GM19372 (cell line): ENCODE results near the gene OR3A3.
"Not testable (repeated sequence)": the region's sequence is repeated elsewhere in the genome, so short reads cannot be mapped to it uniquely, and the experiment has no call there.

Experiments used
- ATAC-seq: cut with Tn5 transposase; IDR thresholded peaks from one replicate; pipeline ENCODE4 v1.9.1; 2021; ENCODE audit warnings: mild to moderate bottlenecking, low read depth, moderate library complexity; ENCODE audit not compliant: unreplicated experiment

Gene OR3A3

GRCh38 chr17:3411070-3411469 lies at the start of gene OR3A3:
Gene OR3A3 (plus strand): TSS chr17:3411370.
- ATAC-seq, result no peak

DNA sequence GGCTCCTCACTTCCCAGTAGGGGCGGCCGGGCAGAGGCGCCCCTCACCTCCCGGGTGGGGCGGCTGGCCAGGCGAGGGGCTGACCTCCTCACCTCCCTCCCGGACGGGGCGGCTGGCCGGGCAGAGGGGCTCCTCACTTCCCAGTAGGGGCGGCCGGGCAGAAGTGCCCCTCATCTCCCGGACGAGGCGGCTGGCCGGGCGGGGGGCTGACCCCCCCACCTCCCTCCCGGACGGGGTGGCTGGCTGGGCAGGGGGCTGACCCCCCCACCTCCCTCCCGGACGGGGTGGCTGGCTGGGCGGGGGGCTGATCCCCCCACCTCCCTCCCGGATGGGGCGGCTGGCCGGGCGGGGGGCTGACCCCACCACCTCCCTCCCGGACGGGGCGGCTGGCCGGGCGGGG lies 40.0 kb upstream of the OR3A3 start:
- ATAC-seq, result not testable (repeated sequence)

DNA sequence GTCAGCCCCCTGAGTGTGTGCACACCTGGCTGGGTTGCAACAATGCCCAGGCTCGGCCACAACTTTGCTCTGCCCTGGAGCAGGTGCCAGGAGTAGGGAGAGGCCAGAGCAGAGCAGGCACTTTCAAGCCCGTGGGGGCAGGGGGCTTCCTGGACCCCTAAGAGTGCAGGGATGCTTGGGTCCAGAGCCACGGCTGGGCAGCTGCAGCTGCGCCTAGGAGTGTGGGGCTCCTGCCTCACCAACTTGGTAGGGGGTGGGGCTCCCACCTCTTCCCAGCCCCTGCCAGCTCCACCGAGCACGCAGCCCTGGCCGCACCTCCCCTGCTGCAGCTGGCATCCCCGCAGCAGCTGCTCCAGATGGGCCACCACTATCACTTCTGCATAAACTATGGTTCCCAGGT lies 32.8 kb upstream of the OR3A3 start:
- ATAC-seq, result no peak

DNA sequence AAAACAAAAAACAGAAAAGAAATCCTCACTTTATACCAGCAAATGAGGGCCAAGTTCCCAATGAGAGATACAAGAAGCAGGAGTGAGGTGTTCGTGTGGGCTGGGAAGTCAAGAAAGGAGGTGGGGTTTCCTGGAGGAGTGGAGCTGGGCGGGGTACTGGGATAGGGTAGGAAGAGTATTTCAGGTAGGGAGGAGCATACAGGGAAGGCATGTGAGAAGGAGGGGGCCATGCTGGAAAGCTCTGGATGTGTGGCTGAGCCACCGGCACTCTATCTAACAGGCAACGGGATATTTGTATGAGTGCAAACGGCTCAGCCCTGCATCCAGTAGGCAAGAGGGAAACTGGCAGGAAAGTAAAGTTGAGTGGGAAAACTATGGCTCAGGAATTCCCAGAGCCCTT lies 29.2 kb upstream of the OR3A3 start:
- no peak for ATAC-seq

DNA sequence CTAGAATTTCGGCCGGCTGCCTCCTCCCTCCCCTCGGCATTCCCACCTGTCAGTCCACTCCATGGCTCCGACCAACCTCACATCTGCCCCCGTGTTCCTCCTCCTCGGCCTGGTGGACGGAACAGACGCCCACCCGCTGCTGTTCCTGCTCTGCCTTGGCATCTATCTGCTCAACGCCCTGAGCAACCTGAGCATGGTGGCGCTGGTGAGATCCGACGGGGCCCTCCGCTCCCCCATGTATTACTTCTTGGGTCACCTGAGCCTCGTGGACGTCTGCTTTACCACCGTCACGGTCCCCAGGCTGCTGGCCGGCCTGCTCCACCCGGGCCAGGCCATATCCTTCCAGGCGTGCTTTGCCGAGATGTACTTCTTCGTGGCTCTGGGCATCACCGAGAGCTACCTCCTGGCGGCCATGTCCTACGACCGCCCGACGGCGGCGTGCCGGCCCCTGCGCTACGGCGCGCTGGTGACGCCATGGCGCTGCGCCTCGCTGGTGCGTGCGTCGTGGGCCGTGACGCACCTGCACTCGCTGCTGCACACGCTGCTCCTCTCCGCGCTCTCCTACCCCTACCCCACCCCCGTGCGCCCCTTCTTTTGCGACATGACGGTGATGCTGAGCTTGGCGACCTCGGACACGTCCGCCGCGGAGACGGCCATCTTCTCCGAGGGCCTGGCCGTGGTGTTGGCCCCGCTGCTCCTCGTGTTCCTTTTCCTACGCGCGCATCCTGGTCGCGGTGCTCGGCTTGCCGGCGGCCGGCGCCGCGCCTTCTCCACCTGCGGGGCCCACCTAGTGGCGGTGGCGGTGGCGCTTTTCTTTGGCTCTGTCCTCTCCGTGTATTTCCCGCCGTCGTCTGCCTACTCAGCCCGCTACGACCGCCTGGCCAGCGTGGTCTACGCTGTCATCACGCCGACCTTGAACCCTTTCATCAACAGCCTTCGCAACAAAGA lies 25.0 kb upstream of the OR3A3 start, which contains the start of gene OR3A2:
TSS of gene OR3A2 (minus strand) at position 440 of the 948 bp plus-strand sequence.
- ATAC-seq, result no peak

DNA sequence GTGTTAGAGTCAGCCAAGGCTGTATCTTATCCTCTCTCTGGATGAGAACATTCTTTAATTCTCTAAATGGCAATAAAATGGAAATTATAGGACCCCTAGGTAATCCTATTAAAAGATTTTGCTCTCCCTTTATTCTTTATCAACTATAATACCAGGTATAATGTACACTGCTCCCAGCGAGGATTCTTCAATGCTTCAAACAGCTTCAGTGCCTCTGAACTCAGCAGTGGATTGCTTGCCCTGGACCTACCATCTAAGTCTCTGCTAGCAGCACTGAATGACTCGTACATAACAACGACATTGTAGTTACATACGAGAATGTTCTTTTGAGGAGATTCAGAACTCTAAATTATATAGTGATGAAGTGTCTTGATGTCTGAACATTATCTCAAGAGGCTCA lies 21.4 kb upstream of the OR3A3 start:
- no peak for ATAC-seq

GRCh38 chr17:3397801-3398200 lies 13.4 kb upstream of the OR3A3 start:
- ATAC-seq, result not testable (repeated sequence)

DNA sequence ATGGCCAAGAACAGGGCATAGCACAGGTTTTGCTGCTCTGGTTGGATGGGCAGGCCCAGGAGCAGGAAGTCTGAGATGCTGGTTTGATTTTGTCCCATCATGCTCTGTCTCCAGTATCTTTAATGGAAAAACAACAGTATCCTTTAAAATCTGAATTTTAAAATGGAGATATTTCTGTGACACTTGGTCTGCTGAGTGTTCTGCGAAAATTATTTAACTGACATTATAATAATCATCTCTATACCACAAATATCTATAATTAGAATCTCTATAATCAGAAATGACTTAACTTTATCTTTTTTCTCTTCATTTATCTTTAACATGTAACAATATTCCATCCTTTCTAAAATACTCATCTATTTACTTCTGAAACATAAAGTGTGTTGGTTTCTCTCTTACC lies 12.9 kb upstream of the OR3A3 start, which contains the start of gene OR1E1:
TSS of gene OR1E1 (minus strand) at position 101 of the 400 bp plus-strand sequence. CDS start at position 101, 0 bp downstream.
- no peak for ATAC-seq

DNA sequence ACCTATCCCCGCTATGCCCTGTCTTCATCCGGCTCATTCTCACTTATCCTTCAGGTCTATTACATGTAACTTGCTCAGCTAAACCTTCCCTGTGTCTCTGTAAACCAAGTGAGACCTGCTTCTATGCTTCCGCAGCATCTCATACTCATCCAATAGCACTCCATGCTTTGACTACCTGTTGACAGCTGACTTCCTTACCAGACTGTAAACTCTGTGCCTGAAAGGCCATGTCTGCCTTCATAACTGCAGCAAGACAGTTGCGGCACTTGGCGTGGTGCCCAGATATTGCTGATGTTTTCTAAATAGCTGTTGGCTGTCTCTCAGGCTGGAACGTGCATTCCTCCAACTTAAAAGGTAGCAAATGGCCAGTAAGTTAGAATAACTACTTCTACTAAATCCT lies 11.1 kb upstream of the OR3A3 start:
- no peak for ATAC-seq

DNA sequence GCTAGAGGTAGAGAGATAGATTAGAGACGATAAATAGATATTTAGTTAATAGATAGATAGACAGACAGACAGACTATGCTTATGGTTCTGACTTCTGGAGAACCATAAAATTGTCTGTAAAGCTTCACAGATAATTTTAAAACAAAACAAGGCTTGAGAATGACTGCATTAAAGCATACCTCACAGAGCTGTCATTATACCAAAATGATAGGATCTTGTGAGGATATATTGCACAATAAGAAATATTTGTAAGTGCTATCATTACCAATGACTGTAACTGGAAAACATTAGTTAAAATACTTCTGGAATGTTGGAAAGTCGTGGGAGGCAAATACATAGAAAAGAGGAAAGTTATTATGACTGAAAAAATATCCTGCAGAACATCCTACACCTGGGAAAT lies 9.4 kb upstream of the OR3A3 start:
- no peak for ATAC-seq

- ATAC-seq, result not testable (repeated sequence)
These were observed 7.3 kb upstream of the OR3A3 start for GRCh38 chr17:3403856-3404255.

DNA sequence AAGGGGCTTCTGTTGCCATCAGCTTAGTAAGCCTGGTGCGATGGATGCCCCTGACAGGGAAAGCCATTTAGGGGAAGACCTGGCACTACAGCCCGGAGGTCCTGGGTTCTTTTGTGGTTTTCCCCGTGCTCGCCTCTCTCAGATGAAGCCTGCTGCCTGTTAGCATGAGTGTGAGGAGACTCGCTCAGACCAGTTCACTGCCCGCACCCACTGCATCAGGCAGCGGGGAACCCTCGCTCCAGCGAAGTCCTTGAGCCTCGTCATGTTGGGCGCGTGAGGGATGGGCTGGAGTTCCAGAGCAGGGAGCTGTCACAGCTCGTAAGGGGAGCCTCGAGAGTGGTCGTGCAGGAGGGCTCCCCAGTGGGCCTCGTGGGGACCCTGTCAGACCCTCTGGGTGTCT lies 1.0 kb downstream of the OR3A3 start:
- not testable (repeated sequence) for ATAC-seq

GRCh38 chr17:3415610-3416009 lies 4.4 kb downstream of the OR3A3 start:
- ATAC-seq, result no peak

DNA sequence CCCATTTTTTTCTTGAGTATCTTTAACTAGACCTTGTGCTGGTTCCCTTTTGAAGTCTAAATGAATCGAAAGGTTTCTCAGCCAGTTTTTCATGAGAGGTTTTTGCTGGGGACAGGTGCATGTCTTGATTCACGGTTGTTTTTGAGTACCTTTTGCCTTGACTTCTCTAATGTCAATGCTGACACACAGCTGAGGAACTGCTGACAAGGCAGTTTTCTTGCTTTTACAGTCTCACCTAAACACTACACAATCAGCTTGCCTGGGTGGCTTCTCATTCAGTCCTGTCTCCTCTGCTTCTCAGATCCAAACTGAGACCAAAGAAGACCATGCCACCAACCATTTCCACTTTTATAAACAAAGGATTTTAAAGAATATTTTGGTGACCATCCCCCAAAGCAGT lies 7.1 kb downstream of the OR3A3 start:
- no peak for ATAC-seq

DNA sequence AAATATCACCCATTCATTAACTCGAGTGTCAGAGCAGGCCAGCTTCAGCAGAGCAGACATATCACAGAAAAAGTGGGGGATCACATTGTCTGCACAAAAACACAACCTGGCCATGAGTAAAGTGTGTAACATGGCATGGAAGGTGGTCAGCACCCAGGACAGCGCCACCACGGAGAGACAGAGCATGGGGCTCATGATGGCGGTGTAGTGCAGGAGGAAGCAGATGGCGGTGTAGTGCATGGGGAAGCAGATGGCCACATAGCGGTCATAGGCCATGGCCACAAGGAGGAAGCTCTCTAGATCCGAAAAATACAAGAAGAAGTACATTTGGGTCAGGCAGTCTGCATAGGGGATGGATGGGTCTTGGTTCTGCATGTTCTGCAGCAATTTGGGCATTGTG lies 22.0 kb downstream of the OR3A3 start:
- not testable (repeated sequence) for ATAC-seq

GRCh38 chr17:3433741-3434140 lies 22.6 kb downstream of the OR3A3 start, which contains the start of gene OR1E2:
Gene OR1E2 (minus strand): TSS chr17:3433841. CDS start chr17:3433841, 0 bp downstream.
- no peak for ATAC-seq

DNA sequence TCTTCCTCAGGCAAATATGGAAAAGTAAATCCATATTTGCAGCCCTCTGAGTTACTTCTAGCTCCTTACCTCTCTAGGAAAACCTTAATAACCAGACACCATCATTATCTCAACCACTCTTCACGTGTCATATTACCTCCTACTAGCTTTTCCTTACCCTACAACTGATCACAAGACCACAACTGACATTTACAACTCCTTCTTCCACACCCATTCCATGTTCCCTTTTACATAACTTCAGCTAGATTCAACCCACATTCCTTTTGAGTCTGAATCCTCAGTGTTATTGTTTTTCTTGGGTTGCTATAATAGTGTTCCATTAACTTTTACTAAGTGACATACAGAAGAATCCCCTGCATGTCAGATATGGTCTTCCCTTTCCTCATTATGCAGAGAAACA lies 27.2 kb downstream of the OR3A3 start:
- ATAC-seq, result no peak

GRCh38 chr17:3440451-3440850 lies 29.3 kb downstream of the OR3A3 start:
- ATAC-seq, result no peak

- ATAC-seq, result no peak
These were observed 36.5 kb downstream of the OR3A3 start for GRCh38 chr17:3447625-3448024.

DNA sequence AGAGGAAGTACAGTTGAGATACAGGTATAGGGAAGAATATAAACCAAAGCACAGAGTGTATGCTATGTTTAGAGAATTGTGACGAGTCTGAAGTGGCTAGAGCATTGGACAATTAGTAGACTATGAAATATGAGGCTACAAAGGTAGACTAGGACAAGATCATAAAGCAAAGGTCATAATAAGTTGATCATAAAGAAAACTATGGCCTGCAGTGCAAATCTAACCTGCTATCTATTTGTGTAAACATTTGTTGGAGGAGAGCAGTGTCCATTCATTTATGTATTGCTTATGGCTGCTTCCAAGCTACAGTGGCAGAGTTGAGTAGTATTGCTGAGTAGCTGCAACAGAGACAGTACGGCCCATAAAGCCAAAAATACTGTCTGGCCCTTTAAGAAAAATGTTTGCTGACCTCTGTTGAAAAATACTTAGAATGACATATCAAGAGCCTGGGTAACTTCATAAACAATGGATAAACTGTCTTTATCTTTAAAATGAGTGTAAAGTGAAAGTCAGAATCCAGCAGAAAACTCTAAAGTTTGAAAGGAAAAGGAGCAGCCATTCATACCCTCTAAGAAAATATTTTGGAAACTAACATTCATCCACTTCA lies 37.0 kb downstream of the OR3A3 start:
- no peak for ATAC-seq

GRCh38 chr17:3466355-3466754 lies 55.2 kb downstream of the OR3A3 start:
- not testable (repeated sequence) for ATAC-seq
